GM19455 (cell line): ENCODE measurements around the gene P2RY6.

Source experiments
- ATAC-seq: cut with Tn5 transposase; IDR thresholded peaks from one replicate; pipeline ENCODE4 v1.9.1; 2021; ENCODE audit not compliant: unreplicated experiment

The P2RY6 gene

DNA sequence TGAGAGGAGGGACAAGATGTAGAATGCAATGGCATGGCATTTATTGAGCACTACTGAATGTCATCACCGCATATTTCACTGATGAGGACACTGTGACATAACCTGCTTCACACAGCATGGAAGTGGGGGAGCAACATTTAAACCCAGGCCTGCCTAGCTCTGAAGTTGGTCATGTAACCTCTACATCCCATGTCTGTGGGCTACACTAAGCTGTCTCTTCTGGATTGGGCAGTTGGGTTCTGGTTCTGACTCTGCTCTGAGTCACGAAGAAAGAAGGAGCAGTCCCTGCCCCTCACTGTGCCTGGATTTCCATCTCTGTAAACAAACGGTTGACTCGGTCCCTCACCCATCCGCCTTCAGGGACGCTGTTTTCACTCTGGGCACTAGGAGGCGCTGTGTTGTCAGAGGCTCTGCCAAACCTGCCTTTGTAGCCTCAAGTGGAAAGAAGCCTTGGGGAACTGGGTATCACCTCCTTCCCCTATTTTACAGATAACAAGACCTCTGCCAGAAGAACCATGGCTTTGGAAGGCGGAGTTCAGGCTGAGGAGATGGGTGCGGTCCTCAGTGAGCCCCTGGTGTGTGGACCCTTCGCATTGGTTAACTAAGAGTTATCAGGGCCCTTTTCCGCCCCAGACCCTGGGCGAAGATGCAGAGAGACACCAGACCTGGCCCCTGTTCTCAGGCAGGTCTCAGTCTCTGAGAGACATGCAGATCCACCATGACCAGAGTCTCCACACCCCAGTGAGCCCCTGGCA is 23.3 kb downstream of the P2RY6 start:
- ATAC-seq = no peak

DNA sequence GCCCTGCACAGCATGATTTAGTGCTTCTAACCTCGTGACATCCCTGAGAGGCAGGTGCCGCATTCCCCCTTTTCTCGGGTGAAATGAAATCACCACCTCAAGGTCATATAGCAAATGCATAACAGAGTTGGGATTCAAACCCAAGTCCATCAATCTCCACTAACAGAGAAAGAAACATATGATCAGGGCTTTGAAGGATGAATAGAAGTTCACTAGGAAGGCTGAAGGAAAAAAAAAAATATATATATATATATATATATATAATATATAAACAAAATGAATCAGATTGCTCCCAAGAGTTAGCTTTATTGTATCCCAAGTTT is 23.8 kb downstream of the P2RY6 start:
- no peak for ATAC-seq

DNA sequence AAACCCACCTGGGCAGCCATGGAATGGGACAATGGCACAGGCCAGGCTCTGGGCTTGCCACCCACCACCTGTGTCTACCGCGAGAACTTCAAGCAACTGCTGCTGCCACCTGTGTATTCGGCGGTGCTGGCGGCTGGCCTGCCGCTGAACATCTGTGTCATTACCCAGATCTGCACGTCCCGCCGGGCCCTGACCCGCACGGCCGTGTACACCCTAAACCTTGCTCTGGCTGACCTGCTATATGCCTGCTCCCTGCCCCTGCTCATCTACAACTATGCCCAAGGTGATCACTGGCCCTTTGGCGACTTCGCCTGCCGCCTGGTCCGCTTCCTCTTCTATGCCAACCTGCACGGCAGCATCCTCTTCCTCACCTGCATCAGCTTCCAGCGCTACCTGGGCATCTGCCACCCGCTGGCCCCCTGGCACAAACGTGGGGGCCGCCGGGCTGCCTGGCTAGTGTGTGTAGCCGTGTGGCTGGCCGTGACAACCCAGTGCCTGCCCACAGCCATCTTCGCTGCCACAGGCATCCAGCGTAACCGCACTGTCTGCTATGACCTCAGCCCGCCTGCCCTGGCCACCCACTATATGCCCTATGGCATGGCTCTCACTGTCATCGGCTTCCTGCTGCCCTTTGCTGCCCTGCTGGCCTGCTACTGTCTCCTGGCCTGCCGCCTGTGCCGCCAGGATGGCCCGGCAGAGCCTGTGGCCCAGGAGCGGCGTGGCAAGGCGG is 24.5 kb downstream of the P2RY6 start:
- no peak for ATAC-seq

DNA sequence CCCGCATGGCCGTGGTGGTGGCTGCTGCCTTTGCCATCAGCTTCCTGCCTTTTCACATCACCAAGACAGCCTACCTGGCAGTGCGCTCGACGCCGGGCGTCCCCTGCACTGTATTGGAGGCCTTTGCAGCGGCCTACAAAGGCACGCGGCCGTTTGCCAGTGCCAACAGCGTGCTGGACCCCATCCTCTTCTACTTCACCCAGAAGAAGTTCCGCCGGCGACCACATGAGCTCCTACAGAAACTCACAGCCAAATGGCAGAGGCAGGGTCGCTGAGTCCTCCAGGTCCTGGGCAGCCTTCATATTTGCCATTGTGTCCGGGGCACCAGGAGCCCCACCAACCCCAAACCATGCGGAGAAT is 25.1 kb downstream of the P2RY6 start:
- ATAC-seq = no peak

DNA sequence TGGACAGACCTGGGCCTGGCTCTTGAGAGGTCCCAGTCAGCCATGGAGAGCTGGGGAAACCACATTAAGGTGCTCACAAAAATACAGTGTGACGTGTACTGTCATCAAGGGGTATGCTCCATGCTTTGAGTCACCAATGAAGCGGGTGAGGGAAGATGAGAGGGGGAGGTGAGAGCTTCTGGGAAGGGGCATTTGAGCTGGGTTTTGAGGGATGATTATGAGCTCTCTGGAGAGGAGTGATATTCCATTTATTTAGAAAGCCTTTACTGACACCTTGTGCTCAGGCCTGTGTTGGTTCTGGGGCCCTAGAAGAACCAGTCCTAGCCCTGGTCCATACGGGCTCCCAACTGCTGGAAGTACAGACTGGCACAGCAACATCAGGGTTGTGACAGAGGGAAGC is 25.6 kb downstream of the P2RY6 start:
- ATAC-seq = no peak

DNA sequence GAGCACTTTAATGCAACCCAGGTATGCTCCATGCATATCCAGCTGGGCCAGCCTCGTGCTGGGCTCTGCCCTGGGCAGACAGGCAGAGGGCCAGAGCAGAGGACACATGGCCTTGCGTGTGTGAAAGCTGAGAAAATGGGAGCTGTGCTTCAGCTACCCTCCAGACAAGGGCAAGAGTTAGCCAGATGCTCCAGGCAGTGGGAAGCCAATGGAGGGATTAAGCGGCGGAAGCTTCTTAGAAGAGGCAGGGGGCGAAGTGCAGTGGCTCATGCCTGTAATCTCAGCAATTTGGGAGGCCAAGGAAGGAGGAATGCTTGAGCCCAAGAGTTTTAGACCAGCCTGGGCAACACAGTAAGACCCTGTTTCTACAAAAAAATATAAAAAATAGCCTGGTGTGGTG is 26.1 kb downstream of the P2RY6 start:
- no peak for ATAC-seq

DNA sequence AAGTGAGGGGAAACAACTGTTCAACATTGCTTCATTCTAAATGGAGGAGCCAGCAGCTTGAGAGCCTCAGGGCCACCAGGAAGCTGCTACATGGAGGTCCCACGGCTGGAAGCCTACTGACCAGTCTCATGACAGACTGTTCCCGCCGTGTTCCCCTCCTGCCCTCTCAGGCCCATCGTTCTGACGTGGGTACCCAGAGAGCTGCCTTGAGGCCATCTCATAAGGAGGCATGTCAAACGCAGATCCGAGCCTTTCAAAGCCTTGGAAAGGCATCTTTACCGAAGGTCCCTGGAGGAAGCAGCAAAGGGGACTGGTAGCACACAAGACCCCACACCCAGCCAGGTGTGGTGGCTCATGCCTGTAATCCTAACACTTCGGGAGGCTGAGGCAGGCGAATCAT is 27.6 kb downstream of the P2RY6 start:
- no peak for ATAC-seq

DNA sequence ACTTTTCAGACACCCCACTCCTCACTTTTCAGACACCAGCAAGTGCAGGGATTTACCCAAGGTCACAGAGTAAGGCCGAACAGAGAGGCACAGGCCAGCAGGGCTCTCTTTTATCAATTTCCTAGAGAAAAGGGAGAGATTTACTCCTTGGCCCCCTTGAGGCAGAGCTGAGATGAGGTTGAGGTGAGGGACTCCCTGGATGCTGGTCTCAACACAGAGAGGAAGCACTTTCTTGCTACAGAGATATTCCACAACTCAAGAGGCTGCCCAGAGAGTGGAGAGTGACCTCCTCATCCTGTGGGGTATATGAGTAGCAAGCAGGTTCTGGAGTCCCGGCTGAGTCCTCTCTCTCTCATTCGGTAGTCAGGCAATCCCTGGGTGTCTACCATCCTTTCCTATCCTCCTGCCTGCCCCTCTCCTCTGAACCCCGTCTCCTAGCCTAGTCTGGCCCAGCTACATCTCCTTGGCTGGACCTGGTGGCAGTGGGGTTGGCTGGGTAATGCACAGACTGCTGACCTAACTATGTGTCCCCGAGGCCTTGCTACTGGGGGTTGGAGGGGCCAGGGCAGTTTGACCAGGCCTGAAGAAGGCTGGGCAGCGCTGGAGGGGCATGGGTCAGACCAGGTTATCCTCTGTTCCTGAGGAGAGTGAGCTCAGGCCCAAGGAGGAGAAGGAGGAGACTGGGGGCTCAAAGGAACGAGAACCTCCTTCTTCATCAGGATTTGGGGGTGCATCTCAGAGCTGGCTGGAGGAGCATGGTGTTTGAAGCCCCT is 34.1 kb downstream of the P2RY6 start:
- ATAC-seq = no peak

DNA sequence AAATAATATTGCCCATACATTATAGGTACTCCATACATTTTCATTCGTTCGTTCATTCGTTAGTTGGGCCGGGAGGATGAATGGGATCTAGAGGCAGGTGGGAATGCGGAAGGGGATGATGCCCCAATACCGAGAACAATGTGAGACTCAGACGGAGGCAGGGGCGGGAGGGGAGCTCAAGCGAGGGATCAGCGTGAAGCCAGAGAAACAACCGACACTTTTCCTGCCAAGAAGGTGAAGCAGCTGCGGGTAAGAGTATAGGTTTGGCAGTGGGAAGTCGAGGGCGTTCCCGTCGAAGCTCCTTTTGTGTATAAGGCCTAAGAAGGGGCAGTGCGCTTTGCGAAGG is 34.8 kb downstream of the P2RY6 start:
- ATAC-seq = no peak

DNA sequence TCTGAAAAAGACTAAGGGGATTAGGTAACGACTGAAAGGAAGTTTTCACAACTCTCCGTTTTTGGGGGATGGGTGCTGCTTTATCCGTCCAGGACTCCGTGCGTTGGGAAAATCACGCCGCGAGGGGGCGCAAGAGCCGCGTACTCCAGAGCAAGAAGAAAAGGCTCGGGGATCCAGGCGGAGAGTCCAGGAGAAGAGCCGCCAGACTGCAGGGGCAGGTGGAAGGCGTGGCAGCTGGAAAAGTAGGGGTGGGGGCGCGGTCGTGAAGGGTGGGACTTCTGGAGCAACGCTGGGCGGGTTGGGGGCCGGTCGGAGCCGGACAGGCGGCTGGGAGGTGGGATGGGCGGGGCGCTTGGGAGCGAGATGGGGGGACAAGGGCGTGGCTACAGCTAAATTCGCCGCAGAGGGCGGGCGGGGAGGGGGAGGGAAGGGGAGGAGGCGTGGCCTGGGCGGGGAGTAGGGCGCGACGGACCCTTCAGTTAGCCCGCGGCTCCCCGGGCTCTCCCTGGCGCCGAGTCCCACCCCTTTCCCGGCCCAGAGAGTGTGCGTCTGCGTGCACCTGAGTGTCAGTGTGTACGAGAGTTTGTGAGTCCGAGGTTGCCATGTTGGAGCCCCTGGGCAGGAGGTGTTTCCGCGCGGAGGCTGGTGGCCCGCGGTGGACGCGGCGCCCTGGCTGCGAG is 35.3 kb downstream of the P2RY6 start:
- ATAC-seq = peak; percentile 57

DNA sequence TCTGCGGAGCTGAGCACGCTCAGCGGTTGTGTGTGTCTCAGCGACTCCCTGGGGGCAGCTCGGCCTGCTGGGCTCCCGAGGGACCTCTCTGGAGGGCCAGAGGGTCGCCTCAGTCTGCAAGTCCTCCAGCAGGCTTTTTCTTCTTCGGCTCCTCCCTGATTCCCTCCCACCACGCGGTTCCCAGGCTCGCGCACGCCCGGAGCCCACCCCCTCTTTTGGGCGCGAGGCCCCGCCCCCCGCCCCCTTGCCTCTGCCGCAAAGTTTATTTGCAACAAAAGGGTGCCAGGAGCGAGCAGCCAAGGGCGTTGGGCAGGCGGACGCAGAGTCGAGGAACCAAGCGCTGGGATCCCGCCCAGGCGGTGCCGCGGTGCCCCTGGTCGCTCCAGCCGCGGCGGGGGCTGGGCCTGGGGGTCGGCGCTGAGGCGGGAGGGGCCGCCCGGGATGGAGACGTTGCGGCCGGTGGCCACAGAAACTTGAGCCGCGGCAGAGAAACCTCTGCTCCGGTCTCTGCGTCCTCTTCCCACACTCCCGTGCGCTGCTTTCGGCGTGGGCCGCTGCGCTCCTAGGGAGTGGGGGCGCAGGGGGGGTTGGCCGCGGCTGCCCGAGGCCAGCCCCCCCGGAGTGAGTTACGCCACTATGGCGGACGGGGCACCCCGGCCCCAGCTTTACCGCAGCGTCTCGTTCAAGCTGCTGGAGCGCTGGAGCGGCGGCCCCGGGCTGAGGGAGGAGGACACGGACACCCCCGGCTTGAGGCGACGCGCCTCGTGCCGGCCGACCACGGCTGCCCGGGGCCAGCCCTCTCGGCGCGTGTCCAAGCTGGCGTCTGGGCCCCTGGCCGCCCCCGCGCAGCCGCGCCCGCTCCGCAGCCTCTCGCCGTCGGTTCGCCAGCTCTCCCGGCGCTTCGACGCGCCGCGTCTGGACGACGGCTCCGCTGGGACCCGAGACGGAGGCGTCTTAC is 36.1 kb downstream of the P2RY6 start, which contains the start of gene ARHGEF17:
Gene ARHGEF17 (plus strand): TSS at position 274 of the 958 bp plus-strand sequence. CDS start 363 bp downstream, at position 637.
- peak; percentile 36 for ATAC-seq

DNA sequence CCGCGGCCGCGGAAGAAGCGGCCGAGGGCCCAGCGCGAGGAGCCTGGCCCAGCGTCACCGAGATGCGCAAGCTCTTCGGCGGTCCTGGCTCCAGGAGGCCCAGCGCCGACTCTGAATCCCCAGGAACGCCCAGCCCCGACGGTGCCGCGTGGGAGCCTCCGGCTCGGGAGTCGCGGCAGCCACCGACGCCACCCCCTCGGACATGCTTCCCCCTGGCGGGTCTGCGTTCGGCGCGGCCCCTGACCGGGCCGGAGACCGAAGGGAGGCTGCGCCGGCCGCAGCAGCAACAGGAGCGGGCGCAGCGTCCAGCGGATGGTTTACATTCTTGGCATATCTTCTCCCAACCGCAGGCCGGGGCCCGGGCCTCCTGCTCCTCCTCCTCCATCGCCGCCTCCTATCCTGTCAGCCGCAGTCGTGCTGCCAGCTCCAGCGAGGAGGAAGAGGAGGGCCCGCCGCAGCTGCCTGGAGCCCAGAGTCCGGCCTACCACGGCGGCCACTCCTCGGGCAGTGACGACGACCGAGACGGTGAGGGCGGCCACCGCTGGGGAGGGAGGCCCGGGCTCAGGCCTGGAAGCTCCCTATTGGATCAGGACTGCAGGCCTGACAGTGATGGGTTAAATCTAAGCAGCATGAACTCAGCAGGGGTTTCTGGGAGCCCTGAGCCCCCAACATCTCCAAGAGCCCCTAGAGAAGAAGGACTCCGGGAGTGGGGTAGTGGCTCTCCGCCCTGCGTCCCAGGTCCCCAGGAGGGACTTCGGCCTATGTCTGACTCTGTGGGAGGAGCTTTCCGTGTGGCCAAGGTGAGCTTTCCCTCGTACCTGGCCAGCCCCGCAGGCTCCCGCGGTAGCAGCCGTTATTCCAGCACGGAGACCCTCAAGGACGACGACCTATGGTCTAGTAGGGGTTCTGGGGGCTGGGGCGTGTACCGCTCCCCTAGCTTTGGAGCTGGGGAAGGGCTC is 37.1 kb downstream of the P2RY6 start:
- ATAC-seq = no peak

DNA sequence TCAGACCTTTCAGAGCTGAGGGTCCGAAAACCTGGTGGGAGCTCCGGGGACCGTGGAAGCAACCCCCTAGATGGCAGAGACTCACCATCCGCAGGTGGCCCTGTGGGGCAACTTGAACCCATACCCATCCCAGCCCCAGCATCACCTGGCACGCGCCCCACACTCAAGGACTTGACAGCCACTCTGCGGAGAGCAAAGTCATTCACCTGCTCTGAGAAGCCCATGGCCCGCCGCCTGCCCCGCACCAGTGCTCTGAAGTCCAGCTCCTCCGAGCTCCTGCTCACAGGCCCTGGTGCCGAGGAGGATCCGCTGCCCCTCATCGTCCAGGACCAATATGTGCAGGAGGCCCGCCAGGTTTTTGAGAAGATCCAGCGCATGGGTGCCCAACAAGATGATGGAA is 37.9 kb downstream of the P2RY6 start:
- no peak for ATAC-seq

DNA sequence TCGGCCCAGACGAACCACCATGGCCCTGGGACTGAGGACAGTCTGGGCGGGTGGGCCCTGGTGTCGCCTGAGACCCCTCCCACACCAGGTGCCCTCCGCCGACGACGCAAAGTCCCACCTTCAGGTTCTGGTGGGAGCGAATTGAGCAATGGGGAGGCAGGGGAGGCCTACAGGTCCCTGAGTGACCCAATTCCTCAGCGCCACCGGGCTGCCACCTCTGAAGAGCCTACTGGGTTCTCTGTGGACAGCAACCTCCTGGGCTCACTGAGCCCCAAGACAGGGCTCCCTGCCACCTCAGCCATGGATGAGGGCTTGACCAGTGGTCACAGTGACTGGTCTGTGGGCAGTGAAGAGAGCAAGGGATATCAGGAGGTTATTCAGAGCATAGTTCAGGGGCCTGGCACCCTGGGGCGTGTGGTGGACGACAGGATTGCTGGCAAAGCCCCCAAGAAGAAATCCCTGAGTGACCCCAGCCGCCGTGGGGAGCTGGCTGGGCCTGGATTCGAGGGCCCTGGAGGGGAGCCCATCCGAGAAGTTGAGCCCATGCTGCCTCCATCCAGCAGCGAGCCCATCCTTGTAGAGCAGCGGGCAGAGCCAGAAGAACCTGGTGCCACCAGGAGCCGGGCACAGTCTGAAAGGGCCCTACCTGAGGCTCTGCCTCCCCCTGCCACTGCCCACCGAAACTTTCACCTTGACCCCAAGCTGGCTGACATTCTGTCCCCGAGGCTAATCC is 38.7 kb downstream of the P2RY6 start:
- no peak for ATAC-seq

DNA sequence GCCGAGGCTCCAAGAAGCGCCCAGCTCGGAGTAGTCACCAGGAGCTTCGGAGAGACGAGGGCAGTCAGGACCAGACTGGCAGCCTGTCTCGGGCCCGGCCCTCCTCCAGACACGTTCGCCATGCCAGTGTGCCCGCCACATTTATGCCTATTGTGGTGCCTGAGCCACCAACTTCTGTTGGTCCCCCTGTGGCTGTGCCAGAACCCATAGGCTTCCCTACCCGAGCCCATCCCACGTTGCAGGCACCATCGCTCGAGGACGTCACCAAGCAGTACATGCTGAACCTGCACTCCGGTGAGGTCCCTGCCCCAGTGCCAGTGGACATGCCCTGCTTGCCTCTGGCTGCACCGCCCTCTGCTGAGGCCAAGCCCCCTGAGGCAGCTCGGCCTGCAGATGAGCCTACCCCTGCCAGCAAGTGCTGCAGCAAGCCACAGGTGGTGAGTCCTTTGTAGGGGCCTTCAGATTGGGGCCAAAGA is 39.3 kb downstream of the P2RY6 start:
- no peak for ATAC-seq

DNA sequence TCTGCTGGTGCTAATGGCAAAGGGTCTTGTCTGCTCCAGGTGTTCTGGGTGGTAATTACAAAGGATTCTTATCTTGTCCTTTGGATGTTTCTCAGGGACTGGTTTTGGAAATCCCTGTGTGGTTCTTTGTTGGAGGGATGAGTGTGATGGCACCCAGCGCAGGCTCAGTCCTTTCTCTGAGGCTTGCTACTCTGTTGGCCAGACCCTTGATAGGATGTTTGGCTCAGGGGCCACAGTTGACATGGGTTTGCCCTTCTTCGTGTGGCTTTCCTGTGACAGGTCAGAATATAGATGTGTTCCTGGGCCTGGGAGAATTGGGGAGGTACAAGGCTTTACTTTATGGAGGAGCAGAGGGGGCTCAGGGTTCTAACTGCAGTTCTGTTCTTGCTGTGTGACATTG is 39.9 kb downstream of the P2RY6 start:
- no peak for ATAC-seq

DNA sequence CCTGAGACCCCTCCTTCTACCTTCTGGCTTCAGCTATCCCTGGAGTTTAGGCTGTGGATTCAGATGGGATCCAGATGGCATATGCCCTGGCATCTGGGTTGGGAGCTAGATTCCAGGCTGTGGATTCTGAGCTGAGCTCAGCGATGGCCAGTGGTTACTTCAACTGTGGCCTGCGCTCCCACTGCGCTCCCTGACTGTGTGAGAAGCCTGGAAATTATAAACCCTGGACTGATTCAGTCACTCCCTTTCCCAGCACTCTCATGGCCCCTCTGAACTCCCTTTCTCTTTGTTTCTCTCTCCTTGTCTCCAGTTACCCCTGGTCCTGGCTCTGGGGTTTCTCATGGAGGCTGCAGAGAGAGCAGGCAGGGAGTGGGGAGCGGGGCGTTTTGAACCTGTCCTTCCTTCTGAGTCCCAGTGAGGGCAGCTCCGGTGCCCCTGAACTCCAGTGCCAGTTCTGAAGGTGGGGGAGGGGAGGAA is 40.8 kb downstream of the P2RY6 start:
- no peak for ATAC-seq

DNA sequence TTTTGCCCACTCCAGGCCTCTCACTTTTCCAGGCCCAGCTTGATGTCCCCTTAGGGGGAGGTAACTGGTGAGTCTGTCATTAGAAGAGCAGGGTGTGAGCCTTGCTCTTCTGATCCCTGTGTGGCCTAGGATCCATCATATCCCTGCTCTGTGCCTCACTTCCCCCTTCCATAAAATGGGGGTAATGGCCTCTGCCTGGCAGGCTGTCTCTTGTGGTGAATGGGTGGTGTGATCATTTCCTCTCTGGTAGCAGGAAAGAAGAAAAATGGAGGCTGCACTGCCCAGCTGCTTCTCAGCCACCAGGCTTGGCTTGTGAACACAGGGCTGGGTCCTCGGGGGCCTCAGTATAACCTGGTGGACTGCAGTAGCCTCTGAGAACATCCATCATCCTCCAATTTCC is 41.5 kb downstream of the P2RY6 start:
- ATAC-seq = no peak
